H7 (cell line): ENCODE measurements around the gene COL18A1. TPM values are rescaled to one million over a fixed set of nuclear protein-coding genes. Genes with fewer than 3 reads are reported as not detected.
"Not testable (repeated sequence)": the region's sequence is repeated elsewhere in the genome, so short reads cannot be mapped to it uniquely, and the experiment has no call there.

Experiments
- DNase-seq: peaks from one replicate; pipeline ENCODE4 v3.0.0; 2012
- H3K27me3 ChIP-seq: 2 replicates; pipeline ENCODE4 v1.6.0; 2011; ENCODE audit warnings: mild to moderate bottlenecking, low read length; ENCODE audit not compliant: control insufficient read depth, insufficient read depth
- H3K36me3 ChIP-seq: replicated peaks from 2 replicates; pipeline ENCODE4 v1.5.1; 2011; ENCODE audit warnings: low read length; ENCODE audit not compliant: control insufficient read depth, insufficient read depth
- H3K4me3 ChIP-seq: 2 replicates; pipeline ENCODE4 v1.5.1; 2011; ENCODE audit warnings: low read depth, mild to moderate bottlenecking, control low read depth, low read length, moderate library complexity; ENCODE audit not compliant: insufficient read depth
- total RNA-seq: library from RNA; depleted of rRNA; stranded (reverse); fragments of >200 nt; shearing (Covaris generic); gene quantifications from 2 replicates; pipeline ENCODE4 v1.2.3, GENCODE V29; 2014

The COL18A1 gene
- total RNA-seq, 1 experiment from 2014 or later, result 328 TPM

DNA sequence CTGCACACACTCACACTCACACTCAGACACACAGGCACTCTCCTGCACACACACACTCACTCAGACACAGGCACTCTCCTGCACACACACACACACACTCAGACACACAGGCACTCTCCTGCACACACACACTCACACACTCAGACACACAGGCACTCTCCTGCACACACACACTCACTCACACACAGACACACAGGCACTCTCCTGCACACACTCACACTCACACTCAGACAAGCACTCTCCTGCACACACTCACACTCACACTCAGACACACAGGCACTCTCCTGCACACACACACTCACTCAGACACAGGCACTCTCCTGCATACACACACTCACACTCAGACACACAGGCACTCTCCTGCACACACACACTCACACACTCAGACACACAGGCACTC is 32.9 kb downstream of the COL18A1 start:
- not testable (repeated sequence) for H3K36me3 ChIP-seq, DNase-seq, H3K27me3 ChIP-seq, H3K4me3 ChIP-seq

DNA sequence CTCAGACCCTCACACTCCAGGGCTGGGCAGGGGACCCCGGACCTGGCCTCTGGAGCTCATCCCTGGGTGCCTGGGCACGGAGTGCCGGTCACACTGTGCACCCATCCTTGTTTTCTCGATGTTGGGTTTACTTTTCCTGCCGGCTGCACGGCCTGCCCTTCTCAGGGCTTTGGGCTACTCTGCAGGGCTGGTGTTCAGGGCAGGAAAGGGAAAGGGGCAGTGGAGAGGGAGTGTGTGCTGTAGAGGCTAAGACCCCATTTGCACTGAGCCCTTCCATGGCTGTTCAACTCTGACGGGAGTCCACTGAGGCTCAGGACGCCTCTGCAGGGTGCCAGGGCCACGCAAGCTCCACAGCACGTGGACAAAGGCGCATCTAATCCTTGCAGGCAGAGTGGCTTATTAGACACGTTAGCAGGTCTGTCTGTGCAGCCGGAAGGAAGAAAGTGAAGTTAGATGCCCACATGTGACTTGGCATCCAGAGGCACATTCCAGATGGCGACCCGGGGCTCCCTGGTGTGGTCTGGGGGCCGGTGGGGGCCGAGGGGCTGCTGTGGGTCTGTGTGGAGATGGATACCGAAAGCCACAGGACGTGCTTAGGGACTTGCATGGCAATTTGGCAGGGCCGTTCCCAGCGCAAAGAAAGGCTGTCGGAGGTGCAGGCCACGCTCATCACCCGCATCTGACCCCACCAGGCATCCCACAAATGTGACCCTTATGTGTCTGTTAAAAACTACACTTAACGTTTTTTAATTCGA is 33.6 kb downstream of the COL18A1 start:
- no peak for DNase-seq
- Histone ChIP-seq H3K4me3 (no peak overlapping the region), H3K36me3 (peaks cover 4% of the 10 kb centered on the region)

DNA sequence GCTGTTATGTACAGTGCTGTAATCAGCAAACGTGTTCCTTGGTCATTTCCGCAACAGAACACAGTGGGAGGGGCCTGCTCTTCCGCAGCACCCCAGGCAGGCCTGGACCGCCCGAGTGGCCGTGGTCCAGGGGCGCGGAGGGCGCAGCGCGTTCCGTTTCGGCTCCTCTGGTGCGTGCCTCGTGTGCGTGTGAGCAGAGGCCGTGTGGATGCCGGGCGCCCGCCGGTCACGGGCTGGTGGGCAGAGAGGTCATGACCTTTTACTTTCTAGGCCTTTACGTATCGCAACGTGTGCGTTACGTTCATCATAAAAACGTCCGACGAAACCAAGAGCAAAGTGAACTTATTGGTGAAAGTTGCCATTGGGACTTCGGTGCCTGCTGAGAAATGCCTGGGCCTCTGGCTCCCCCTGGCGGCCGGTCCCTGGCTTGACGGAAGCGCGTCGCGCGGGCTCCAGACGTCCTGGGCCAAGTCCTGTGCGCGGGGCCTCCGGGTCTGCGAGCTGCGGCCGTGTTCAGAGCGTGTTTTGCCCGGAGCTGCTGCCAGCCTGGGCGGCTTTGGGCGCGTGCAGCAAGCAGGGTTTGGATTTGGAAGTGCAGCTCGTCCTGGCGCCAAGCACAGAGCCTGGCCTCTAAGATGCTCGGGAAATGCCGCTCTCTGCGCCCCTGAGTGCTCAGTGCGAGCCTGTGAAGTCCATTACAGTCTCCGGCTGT is 34.4 kb downstream of the COL18A1 start:
- Histone ChIP-seq H3K4me3 (no peak overlapping the region), H3K27me3 (no peaks in the 10 kb centered on the region), H3K36me3 (peaks cover 4% of the 10 kb centered on the region)
- DNase-seq, result peak; percentile 98

More for the DNA sequence above, 33.6 kb downstream of the COL18A1 start:
- no peaks in the 10 kb centered on the region for H3K27me3 ChIP-seq

DNA sequence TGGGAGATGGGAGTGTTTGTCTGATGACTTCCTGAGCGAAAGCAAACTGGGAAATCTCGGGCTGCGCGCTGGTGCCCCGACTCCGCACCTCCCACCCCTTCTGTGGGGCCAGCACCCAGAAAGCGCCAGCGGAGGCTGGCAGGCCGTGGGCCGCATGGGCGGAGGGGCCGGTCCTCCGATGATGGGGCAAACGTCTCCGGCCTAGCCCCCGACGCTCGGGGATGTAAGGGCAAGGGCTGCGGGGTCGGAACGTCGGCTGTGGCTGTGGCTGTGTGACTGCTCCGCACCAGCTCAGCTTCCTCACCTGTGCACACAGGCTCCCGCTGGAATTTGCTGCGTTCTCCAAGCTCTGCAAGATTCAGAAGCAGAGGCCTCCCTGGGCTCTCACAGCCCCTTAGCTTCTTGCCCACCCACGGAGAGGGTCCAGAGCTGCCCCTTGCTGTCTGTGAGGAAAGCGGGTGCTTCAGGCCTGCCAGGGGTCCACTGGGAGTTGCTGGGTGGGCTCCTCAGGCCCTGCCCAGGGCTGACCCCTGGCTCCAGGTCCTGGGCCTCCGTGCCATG is 35.0 kb downstream of the COL18A1 start:
- Histone ChIP-seq H3K36me3 (peaks cover 4% of the 10 kb centered on the region), H3K4me3 (no peak overlapping the region), H3K27me3 (no peaks in the 10 kb centered on the region)
- no peak for DNase-seq

DNA sequence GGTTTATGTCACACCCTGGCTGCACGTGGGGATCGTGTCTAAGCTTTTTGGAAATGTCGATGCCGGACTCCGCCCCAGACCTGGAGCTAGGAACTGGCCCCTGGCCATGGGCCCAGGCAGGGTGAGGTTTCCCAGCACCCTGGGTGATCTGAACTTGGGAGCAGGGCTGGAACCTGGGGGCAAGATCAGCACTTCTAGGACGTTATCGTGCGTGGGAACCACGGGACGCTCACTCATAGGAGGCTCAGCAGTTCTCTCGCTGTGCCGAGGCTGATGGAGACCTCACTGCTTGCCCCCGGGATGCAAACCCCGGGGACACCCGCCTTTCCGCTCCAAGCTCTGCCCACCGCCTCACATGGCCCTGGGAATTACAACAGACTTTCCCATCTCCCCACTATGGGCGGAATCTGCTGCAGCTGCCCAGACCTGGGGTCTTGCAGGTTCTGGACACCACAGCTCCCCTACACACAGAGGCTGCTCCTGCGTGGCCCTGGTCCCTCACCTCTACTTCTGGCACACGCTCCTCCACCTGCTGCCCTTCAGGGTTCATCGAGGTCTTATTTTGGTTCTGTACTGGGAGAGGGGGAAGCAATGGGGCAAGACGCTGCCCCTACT is 35.9 kb downstream of the COL18A1 start:
- no peak for DNase-seq
- H3K4me3 ChIP-seq, result no peak overlapping the region

DNA sequence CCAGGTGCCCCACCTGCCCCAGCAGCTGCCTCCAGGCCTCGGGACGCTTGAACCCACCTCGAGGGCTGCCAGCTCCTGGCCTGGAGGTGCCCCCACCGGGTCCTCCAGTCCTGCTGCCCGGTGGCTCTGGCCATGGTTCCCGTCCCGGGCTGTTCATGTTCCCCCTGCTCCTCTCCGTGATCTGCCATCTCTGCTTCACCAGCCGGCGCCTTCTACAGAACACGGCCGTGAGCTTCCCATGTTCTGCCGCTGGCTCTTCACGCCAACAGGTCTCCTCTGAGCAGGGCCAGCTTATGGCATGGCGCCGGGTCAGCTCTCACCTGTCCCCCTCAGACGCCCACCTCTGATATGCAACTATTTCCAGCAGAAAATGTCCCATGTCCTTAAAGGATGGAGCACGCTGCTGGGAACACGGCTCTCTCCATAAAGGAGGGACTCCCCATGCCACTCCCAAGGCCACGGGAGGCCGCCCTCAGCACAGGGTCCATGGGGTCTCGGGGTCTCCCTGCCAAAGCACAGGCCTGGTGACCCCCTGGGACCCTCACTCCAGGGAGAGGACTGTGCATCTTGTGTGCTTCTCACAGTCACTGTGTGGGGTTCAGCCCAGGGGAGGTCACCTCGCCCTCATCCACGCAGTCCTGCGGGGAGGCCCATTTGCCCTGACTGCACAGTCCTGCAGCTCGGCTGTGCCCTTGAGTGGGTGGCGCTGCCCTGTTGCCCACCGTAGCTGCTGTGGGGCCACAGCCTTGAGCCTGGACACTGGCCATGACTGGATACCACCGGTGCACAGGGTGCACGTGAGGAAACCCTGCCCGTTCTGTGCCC is 36.7 kb downstream of the COL18A1 start:
- Histone ChIP-seq H3K27me3 (no peaks in the 10 kb centered on the region), H3K36me3 (peaks cover 4% of the 10 kb centered on the region), H3K4me3 (no peak overlapping the region)
- DNase-seq, result no peak

More for the DNA sequence above, 35.9 kb downstream of the COL18A1 start:
- Histone ChIP-seq H3K27me3 (no peaks in the 10 kb centered on the region), H3K36me3 (peaks cover 4% of the 10 kb centered on the region)

DNA sequence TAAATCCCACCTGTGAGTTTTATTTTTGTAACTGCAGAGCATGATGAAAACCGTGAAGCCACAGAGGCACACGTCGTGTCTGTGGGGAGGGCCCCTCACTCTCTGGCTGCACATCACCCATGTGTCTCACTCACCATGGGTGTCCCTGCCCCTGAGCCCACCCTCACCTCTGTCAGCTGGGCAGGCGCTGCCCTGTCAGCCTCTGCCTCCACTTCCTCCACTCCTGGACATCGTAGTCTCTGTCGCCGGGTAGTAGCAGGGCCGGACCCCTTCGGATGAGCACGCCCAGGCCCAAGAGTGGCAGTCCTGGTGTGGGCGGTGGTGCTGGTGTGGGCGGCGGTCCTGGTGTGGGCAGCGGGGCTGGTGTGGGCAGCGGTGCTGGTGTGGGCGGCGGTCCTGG is 37.3 kb downstream of the COL18A1 start:
- Histone ChIP-seq H3K27me3 (no peaks in the 10 kb centered on the region), H3K36me3 (peaks cover 3% of the 10 kb centered on the region), H3K4me3 (no peak overlapping the region)
- no peak for DNase-seq

DNA sequence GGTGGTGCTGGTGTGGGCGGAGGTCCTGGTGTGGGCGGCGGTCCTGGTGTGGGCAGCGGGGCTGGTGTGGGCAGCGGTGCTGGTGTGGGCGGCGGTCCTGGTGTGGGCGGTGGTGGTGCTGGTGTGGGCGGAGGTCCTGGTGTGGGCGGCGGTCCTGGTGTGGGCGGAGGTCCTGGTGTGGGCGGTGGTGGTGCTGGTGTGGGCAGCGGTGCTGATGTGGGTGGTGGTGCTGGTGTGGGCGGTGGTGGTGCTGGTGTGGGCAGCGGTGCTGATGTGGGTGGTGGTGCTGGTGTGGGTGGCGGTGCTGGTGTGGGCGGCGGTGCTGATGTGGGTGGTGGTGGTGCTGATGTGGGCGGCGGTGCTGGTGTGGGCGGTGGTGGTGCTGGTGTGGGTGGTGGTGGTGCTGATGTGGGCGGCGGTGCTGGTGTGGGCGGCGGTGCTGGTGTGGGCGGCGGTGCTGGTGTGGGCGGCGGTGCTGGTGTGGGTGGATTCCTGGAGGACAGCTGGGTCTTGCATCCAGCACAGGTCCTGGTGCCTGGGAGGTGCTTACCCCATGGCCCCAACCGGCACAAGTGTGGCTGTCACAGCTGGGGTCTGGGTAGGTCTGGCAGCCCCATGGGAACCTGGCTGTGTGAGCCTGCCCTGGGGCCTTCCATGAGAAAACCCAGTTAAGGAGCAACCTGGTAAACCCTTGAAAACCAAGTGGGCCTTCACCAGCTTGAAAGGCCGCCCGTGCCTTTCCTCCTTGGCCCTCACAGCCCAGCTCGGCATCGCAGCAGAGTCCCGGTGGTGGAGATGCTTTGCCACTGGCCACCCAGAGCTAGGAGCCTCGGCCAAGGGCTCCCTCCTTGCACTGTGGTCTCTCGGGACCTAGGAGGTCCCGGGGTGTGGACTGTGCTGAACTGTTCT is 38.0 kb downstream of the COL18A1 start:
- not testable (repeated sequence) for DNase-seq, H3K4me3 ChIP-seq, H3K27me3 ChIP-seq, H3K36me3 ChIP-seq

DNA sequence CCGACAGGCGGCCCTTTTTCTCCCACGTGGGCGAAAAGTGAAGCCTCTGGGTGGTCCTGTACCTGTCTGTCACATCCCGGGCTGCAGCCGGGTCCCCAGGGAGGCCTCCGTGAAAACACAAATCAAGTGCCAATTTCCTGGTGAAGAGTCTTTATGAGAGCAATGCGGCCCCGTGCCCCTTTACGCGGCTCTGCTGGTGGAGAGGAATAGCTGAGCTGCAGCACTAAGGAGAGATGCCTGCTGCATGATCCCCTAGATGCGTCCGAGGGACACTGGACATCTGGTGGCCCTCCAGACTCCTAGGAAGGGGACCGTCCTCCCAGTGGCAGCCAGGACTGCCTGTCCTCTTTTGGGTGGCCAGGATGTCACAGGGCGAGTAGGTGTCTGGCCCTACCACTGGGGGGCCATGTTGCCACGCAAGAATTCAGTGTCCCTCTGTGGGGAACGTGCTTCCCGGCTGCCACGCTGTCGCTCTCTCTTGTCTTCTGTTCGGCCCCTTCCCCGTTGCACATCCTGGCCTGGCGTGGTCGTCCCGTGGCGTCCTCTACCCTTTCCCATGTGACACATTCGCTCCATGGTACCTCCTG is 38.7 kb downstream of the COL18A1 start:
- Histone ChIP-seq H3K4me3 (no peak overlapping the region), H3K36me3 (peaks cover 3% of the 10 kb centered on the region), H3K27me3 (no peaks in the 10 kb centered on the region)
- DNase-seq, result no peak

DNA sequence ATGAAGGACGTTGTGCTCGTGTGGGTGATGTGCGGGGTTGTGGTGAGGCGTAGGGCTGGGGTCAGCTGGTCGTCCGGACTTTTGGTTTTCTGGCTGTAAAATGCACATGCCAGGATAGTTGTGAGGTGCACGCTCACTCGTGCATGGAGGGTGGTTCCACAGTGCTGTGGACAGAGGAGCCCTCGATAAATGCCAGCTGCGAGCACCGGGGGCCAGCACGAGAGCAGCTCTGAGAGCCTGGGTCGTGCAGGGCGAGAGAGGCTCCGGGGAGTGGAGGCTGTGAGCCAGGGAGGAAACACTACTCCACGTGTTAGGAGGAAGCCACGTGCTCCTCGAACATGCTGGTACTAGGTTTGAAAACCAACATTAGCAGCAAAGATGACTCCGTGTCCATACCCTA is 39.4 kb downstream of the COL18A1 start:
- peaks cover 3% of the 10 kb centered on the region for H3K36me3 ChIP-seq
- no peaks in the 10 kb centered on the region for H3K27me3 ChIP-seq
- no peak for DNase-seq
- H3K4me3 ChIP-seq, result no peak overlapping the region

DNA sequence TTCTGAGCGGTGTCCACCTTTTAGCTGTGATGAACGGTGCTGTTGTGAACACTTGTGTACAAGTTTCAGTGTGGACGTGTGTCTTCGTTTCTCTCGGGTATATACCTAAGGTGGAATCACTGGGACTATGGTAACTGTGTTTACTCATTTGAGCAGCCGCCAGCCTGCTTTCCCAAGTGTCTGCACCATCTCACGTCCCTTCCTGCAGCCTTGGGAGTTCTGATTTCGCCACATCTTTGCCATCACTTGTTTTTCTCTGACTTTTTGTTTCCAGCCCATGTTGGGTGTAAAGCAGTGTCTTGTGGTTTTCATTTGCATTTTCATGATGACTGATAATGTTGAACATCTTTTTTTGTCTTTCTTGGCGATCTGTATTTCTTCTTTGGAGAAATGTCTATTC is 40.4 kb downstream of the COL18A1 start:
- no peak for DNase-seq

DNA sequence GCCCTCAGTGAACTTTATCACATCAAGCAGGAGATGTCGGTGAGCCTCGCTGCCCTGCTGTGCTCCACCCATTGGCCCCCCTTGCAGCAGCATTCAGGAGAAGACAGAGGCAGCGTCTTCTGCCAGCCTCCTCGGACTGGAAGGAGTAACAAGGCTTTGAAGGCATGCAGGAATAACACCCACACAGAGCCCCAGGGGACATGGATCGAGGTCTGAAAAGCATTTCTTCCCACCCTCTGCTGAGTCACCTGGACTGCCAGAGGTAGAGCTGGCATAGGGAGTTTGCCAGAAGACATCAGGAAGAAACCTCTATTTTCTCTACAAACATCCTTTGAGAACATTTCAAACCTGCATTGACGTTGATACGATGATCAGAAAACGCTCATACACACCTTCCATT is 42.9 kb downstream of the COL18A1 start:
- Histone ChIP-seq H3K4me3 (no peak overlapping the region), H3K27me3 (no peaks in the 10 kb centered on the region), H3K36me3 (peaks cover 2% of the 10 kb centered on the region; the same call in 1 of the 2 replicates)
- DNase-seq, result no peak

More for the DNA sequence above, 40.4 kb downstream of the COL18A1 start:
- no peak overlapping the region for H3K4me3 ChIP-seq
- no peaks in the 10 kb centered on the region for H3K27me3 ChIP-seq
- H3K36me3 ChIP-seq, result peaks cover 3% of the 10 kb centered on the region

DNA sequence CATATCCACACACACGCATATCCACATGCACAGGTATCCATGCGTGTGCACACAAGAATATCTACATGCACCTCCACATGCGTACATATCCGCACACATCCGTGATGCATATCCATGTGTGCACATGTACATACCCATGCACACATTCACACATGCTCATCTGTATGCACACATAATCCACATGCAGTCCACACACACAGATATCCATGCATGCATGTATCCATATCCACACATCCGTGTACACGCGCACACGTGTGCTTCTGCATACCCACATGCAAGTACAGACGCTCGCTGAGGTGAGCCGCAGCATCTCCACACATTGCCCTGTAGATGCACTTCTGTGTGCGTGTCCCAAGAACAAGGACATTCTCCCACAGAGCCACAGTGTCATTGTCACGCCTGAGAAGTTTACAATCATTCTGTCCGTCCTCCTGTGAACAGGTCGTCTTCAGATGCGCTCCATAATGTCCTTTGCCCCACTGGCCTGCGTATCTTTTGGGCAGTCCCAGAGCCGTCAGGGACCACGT is 43.4 kb downstream of the COL18A1 start:
- no peaks in the 10 kb centered on the region for H3K27me3 ChIP-seq

More for the DNA sequence above, 43.4 kb downstream of the COL18A1 start:
- DNase-seq, result no peak
- H3K4me3 ChIP-seq, result no peak overlapping the region
- H3K36me3 ChIP-seq, result peaks cover 2% of the 10 kb centered on the region; the same call in 1 of the 2 replicates
